Measurements from ENCODE around the gene GPD1.
"Not testable (repeated sequence)": the region's sequence is repeated elsewhere in the genome, so short reads cannot be mapped to it uniquely, and the experiment has no call there.

GPD1 gene

DNA sequence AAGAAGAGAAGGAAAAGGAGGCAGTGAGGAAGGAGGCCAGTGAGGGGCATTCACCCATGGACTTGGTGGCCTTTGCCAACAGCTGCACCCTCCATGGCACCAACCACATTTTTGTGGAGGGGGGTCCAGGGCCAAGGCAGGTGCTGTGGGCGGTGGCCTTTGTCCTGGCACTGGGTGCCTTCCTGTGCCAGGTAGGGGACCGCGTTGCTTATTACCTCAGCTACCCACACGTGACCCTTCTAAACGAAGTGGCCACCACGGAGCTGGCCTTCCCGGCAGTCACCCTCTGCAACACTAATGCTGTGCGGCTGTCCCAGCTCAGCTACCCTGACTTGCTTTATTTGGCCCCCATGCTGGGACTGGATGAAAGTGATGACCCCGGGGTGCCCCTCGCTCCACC lies 30.1 kb upstream of the GPD1 start:
- no peak for DNase-seq

DNA sequence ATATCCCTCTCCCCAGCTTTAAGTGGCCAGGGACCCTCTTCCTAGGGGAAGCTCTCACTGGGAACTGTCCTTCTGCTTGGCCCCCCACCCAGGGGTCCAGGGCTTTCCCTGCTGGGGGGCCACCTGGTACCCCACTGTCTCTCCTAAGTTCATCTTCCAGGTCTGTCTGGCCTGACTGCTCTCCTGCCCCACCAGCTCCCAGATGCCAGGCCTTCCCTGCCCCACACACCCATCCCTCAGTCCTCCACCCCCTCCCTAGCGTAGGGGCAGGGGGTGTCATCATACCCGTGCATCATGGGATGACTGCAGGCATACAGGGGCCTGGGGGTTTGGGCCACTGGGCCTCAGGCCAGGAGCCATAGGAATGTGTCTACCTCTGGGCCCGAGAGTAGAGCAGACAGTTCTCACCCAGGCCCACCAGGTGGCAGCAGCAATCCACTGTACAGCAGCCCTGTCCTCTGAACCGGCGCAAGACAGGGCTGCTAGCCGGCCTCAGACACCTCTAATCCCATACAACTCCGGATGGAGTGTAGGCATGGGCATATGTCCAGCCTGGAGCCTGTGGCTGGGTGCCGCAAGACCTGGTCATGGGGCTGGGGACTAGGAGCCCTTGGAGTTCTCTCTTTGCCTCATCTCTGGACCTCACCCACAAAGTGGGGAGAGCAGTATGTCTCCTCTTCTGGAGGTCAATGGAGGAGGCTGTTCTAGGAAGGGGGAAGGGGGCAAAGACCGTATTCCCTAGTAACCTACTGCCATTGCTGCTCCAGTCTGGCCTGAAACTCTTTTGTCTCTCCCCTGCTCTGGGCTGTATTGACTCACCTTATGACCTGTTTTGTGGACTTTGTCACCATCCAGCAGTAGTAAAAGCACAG lies 28.6 kb upstream of the GPD1 start:
- peak; percentile 76 for DNase-seq

DNA sequence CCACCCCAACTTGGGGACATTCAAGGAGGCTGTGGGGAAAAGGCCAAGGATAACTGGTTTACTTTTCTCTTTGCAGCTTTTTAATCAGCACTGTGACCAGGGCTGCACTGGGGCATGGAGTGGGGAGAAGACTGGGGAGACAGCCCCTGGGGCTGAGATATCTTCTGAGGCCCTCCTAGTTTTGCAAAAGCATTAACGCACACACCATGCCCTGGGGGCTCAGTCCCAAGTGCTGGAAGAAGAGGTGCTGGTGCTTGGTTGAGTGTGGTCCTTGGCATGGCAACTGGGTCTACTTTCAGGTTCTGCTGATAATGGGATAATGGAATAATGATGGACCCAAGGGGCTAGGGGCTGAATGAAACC lies 28.0 kb upstream of the GPD1 start:
- no peak for DNase-seq

GRCh38 chr12:50077099-50077498 lies 26.7 kb upstream of the GPD1 start:
- DNase-seq: no peak

- DNase-seq: no peak
Observed at GRCh38 chr12:50078281-50078680, 25.5 kb upstream of the GPD1 start.

DNA sequence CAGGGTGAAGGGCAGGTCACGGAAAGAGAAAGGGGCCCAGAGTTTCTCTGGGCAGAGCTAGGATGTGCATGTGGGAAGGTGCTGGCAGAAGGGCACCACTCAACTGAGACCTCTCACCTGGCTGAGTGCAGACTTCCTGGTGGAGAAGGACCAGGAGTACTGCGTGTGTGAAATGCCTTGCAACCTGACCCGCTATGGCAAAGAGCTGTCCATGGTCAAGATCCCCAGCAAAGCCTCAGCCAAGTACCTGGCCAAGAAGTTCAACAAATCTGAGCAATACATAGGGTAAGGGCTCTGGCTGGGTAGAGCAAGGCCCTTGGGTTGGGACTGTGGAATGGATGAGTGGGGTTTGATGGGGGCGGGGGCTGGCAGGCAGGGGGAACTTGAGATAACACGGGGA lies 24.0 kb upstream of the GPD1 start:
- no peak for DNase-seq

DNA sequence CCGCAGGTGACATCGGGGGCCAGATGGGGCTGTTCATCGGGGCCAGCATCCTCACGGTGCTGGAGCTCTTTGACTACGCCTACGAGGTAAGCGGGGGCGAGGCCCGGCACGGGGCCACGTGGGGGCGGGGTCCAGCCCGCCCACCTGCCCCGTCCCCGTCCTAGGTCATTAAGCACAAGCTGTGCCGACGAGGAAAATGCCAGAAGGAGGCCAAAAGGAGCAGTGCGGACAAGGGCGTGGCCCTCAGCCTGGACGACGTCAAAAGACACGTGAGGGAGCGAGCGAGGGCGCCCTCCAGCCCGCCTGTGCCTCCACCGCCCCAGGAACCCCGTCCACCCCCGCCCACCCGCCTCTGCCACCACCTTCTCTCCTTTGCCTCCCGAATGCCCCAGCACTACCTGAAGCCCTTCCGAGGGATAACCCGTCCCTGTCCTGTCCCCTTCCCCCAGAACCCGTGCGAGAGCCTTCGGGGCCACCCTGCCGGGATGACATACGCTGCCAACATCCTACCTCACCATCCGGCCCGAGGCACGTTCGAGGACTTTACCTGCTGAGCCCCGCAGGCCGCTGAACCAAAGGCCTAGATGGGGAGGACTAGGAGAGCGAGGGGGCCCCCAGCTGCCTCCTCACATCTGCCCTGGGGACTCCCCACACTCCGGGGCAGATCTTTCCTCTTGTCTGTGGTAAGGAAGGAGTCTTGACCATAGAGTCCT lies 22.6 kb upstream of the GPD1 start:
- no peak for DNase-seq

DNA sequence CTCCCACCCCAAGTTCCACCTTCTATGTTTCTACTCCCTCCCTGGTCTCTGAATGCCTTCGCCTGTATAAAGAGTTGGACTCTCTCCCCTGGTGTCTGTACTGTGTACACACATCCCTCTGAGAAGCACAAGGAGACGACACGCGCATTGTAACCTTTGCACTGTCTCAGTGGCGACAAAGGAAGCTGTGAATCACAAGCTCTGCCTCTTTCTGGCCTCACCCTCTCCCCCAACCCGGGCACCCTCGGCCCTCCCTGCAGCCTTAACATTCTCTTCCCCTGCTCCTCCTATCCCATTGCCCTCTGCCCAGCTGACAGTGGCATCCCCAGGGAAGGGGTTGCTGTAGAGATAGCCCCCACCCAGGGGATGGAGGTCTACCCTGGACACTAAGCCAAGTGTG lies 21.2 kb upstream of the GPD1 start:
- DNase-seq: no peak

GRCh38 chr12:50083301-50083700 lies 20.5 kb upstream of the GPD1 start:
- no peak for DNase-seq

GRCh38 chr12:50084409-50084774 lies 19.4 kb upstream of the GPD1 start:
- not testable (repeated sequence) for DNase-seq

- peak; percentile 95 for DNase-seq
Observed at GRCh38 chr12:50084775-50085614, 18.8 kb upstream of the GPD1 start, which contains the start of gene SMARCD1. SMARCD1 (plus strand) TSS chr12:50085342; CDS start chr12:50085370, 28 bp downstream.

DNA sequence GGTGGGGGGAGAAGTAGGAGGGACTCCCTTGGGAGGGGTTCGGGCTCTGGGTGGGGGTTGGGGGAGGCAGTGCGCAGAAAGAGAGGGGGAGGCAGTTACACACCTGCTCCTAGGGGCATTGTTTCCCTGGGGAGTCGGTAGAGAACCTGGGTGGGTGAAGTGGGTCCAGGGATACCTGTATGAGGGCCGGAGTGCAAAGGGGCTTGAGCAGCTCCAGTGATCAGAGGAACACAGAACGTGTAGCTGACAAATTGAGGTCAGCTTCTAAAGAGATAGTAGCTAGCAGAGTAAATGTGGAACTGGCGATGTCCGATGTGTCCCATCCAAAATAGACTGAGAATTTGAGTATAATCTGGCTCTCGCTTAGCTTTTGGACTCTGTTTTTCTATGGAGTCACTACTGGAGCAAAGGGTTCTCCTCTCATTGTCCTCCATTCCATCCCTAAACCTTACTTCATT lies 18.2 kb upstream of the GPD1 start:
- no peak for DNase-seq

DNA sequence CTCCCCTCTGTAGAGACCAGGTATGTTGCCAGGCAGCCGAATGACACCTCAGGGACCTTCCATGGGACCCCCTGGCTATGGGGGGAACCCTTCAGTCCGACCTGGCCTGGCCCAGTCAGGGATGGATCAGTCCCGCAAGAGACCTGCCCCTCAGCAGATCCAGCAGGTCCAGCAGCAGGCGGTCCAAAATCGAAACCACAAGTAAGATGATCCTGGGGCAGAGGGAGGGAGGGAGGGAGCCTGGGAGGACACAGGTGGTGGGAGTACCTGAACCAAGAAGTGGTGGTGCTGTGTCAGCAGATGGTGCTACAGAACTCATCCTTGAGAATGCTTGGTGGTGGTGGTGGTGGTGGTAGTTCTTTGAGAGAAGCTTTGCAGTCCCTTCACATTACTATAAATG lies 17.7 kb upstream of the GPD1 start:
- DNase-seq: no peak

DNA sequence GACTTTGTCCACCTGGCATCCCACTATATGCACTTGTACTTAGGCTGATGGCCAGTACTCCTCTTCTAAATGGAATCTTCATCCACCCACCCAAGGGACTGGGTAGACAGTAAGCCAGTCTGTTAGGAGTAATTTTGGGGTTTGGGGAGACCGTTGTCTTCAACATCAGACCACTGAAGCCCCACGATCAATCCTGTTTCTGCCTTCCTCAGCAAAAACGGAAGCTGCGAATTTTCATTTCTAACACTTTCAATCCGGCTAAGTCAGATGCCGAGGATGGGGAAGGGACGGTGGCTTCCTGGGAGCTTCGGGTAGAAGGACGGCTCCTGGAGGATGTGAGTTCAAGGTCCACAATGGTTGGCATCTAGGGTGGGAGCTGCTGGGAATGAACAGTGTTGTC lies 16.7 kb upstream of the GPD1 start:
- DNase-seq: no peak

- DNase-seq: peak; percentile 44
Observed at GRCh38 chr12:50087995-50088394, 15.8 kb upstream of the GPD1 start.

DNA sequence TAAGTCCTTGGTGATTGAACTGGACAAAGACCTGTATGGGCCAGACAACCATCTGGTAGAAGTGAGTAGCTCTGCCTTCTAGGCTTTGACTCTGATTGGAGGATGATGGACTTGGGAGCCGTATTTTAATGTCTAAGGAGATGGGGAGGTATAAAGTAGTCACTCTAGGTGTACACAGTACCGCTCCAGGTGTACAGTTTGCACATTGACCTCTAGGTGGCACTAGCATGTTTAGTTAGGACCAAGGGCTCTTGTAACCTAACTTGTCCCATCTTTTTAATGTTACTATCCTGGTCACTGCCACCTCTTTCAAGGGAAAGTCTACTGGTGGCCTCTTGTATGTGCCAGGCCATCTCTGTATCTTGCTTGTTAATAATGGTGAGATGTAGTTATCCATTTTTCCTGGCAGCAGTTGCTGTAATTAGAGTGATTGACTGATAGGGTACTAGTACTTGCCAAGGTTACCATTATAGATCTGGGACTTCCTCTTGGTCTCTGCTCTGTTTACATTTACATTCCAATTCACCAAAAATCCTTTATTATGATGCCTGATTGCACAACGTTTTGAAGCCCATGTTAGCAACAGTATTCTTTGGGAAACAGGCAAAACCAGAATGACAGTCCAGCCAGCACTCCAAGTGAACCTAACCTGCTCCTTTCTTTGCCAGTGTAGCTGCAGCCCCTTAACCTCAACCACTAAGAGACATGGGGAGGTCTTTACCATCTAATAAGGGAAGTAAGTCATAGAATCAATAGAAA lies 15.1 kb upstream of the GPD1 start:
- peak; percentile 33 for DNase-seq

GRCh38 chr12:50089730-50090129 lies 14.1 kb upstream of the GPD1 start:
- DNase-seq: no peak

DNA sequence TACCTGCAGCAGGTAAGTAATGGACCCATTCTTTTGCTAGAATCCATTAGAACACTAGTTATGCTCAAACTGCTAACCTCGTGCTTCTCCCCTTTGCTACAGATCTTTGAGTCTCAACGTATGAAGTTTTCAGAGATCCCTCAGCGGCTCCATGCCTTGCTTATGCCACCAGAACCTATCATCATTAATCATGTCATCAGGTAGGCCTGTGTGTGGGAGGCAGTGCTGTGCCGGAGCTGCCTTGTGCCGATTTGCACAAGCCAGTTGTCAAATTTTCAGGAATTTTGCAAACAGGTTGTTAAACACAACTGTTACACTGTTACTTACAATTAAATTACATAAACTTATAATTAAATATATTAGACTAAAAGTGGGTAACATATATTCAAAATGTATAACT lies 13.4 kb upstream of the GPD1 start:
- DNase-seq: no peak

DNA sequence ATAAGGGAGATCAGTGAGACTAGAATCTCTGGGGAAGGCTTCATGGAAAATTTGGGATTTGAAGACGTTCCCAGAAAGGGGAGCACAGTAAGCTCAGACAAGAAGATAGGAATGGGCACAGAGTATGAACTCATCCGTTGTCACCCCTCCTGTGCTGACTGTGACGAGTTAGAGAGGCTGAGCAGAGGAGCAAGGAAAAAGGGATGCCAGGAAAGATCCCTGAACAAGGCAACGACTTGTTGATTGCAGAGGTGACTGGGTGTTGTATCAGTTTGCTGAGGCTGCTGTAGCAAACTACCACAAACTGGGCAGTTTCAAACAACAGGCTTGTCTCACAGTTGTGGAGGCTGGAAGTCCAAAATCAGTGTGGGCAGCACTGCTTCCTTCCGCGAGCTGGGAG lies 5.9 kb upstream of the GPD1 start:
- DNase-seq: no peak

GRCh38 chr12:50099302-50100008 lies 4.4 kb upstream of the GPD1 start:
- no peak for DNase-seq

GRCh38 chr12:50100561-50100960 lies 3.2 kb upstream of the GPD1 start:
- no peak for DNase-seq

DNA sequence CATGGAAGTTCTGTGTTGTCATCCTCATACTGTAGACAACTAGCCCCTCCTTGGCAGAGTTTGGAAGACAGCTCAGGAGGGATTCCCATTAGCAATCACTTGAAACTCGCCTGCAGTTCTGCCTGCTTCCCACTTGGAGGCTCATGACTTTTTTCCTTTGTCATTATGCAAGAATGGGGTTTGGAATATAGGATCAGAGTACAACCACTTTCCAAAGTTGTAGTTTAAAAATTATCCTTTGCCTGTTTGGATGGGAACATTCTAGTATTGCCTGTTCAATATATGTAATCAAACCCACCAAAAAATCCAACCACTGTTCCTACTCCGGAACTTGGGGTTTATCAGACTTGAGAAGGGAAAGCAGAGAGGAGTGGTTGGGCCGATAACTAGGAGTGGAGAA lies 2.1 kb upstream of the GPD1 start:
- DNase-seq: peak; percentile 55

Measured in fibroblast of skin of abdomen (primary cell).